ENCODE results near the gene CFTR. TPM values are rescaled to one million over a fixed set of nuclear protein-coding genes. Genes with fewer than 3 reads are reported as not detected.

Gene CFTR
- total RNA-seq, 2 experiments from 2014 or later, result not detected

GRCh38 chr7:117567781-117568180, 88.0 kb downstream of the CFTR start:
- no peaks in the 10 kb centered on the region for H3K27me3 Mint-ChIP-seq
- TF ChIP-seq, protein P1, sequence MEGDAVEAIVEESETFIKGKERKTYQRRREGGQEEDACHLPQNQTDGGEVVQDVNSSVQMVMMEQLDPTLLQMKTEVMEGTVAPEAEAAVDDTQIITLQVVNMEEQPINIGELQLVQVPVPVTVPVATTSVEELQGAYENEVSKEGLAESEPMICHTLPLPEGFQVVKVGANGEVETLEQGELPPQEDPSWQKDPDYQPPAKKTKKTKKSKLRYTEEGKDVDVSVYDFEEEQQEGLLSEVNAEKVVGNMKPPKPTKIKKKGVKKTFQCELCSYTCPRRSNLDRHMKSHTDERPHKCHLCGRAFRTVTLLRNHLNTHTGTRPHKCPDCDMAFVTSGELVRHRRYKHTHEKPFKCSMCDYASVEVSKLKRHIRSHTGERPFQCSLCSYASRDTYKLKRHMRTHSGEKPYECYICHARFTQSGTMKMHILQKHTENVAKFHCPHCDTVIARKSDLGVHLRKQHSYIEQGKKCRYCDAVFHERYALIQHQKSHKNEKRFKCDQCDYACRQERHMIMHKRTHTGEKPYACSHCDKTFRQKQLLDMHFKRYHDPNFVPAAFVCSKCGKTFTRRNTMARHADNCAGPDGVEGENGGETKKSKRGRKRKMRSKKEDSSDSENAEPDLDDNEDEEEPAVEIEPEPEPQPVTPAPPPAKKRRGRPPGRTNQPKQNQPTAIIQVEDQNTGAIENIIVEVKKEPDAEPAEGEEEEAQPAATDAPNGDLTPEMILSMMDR (IDR thresholded peaks at IDR 0.05), result no peak
- no peak overlapping the region for H3K27ac Mint-ChIP-seq
- H3K4me1 Mint-ChIP-seq (ENCODE audit: low read depth), result no peaks in the 10 kb centered on the region
- CTCF ChIA-PET, result no interaction called here
- no peak for ATAC-seq
- no peaks in the 10 kb centered on the region for H3K9me3 Mint-ChIP-seq
- POLR2A ChIA-PET, result no interaction called here
- no peak for DNase-seq
- intact Hi-C loops (cut with micrococcal nuclease), result no loop called here
- H3K4me3 Mint-ChIP-seq, result no peak overlapping the region
- no peaks in the 10 kb centered on the region for H3K36me3 Mint-ChIP-seq (ENCODE audit: low read depth)

DNA sequence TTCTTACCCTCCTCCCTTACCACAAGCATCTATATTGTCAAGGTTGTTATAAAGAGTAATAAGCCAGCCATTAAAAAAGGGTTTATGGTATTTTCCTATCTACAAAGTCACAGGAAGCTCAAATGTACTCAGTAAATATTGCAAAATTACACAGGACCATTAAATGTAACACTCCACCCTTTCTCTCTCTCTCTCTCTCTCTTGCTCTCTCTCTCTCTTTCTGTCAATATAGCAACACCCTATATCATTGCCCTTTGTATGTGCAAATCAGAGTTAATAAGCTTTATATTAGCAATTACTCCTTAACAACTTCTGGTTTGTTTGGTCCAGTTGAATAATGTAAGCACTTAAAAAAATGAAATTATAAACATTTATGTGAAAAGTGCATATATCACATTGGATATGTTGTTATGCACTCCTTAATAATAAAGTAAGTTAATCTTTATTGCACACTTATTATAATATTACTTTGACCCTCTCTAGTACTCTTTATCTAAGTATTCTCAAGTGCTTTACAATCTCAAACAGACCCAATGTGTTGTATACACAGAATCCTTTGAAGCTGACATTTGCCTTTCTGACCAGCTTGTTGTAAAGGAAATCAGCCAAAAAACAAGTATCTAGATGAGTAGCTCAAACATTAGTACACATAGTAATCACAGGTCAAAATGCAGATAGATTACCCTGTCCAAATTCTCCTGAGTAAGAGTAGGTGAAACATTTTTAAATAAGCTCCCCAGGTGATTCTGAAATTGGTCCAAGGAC, 93.2 kb downstream of the CFTR start:
- no peaks in the 10 kb centered on the region for H3K4me1 Mint-ChIP-seq (ENCODE audit: low read depth)
- no peak overlapping the region for H3K27ac Mint-ChIP-seq
- DNase-seq (no peak), ATAC-seq (no peak)
- ChIA-PET POLR2A (no interaction called here), CTCF (no interaction called here)
- H3K36me3 Mint-ChIP-seq (ENCODE audit: low read depth), result no peaks in the 10 kb centered on the region
- no peaks in the 10 kb centered on the region for H3K9me3 Mint-ChIP-seq
- no peaks in the 10 kb centered on the region for H3K27me3 Mint-ChIP-seq
- no peak overlapping the region for H3K4me3 Mint-ChIP-seq
- intact Hi-C loops (cut with micrococcal nuclease), result no loop called here
- TF ChIP-seq, protein P1 (IDR thresholded peaks at IDR 0.05), result no peak

DNA sequence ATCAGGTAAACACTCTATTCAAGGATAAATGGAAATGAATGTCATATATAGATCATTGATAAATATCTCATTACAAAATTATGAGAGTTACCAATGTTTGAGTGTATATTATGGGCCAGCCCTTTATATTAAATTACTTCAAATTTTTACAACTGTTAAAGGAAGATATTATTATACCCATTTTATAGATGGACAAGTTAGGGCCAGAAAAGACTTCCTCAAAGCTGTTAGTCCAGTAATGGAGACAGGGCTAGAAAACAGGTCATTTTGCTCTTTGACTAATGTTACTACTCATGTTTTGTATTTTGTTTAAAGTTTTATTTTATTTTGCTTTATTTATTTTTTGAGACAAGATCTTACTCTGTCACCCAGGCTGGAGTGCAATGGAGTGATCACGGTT, 101.6 kb downstream of the CFTR start:
- H3K9me3 Mint-ChIP-seq, result no peaks in the 10 kb centered on the region
- H3K4me3 Mint-ChIP-seq, result no peak overlapping the region
- ATAC-seq (no peak), DNase-seq (no peak)
- H3K4me1 Mint-ChIP-seq (ENCODE audit: low read depth), result no peaks in the 10 kb centered on the region
- TF ChIP-seq, protein P1 (IDR thresholded peaks at IDR 0.05), result no peak
- no peaks in the 10 kb centered on the region for H3K27me3 Mint-ChIP-seq
- intact Hi-C loops (cut with micrococcal nuclease), result no loop called here
- H3K36me3 Mint-ChIP-seq (ENCODE audit: low read depth), result no peaks in the 10 kb centered on the region
- ChIA-PET CTCF (no interaction called here), POLR2A (no interaction called here)
- no peak overlapping the region for H3K27ac Mint-ChIP-seq

GRCh38 chr7:117582219-117582704, 102.4 kb downstream of the CFTR start:
- intact Hi-C loops (cut with micrococcal nuclease), result no loop called here
- H3K36me3 Mint-ChIP-seq (ENCODE audit: low read depth), result no peaks in the 10 kb centered on the region
- ATAC-seq (no peak), DNase-seq (no peak)
- TF ChIP-seq, protein P1 (IDR thresholded peaks at IDR 0.05), result no peak
- no peak overlapping the region for H3K27ac Mint-ChIP-seq
- no peaks in the 10 kb centered on the region for H3K4me1 Mint-ChIP-seq (ENCODE audit: low read depth)
- H3K9me3 Mint-ChIP-seq, result no peaks in the 10 kb centered on the region
- H3K27me3 Mint-ChIP-seq, result no peaks in the 10 kb centered on the region
- POLR2A ChIA-PET, result no interaction called here
- no peak overlapping the region for H3K4me3 Mint-ChIP-seq
- CTCF ChIA-PET, result no interaction called here

- H3K4me3 Mint-ChIP-seq, result no peak overlapping the region
- ChIA-PET POLR2A (no interaction called here), CTCF (no interaction called here)
- no peaks in the 10 kb centered on the region for H3K9me3 Mint-ChIP-seq
- no peaks in the 10 kb centered on the region for H3K36me3 Mint-ChIP-seq (ENCODE audit: low read depth)
- intact Hi-C loops (cut with micrococcal nuclease), result no loop called here
- no peak overlapping the region for H3K27ac Mint-ChIP-seq
- no peaks in the 10 kb centered on the region for H3K27me3 Mint-ChIP-seq
- ATAC-seq (no peak), DNase-seq (no peak)
- H3K4me1 Mint-ChIP-seq (ENCODE audit: low read depth), result no peaks in the 10 kb centered on the region
- TF ChIP-seq, protein P1 (IDR thresholded peaks at IDR 0.05), result no peak
Measured at GRCh38 chr7:117587931-117588330, 108.1 kb downstream of the CFTR start.

All from activated CD8-positive, alpha-beta T cell treated with anti-CD3 and anti-CD28 coated beads for 36 hours (primary cell).